Measurements from ENCODE around the gene CHMP4B. TPM values are rescaled to one million over a fixed set of nuclear protein-coding genes. Genes with fewer than 3 reads are reported as not detected.

Gene CHMP4B
- polyA plus RNA-seq = 100 to 1,000 TPM; 112 to 218 (median 173) TPM
- long read RNA-seq, donor 1, transcript CHMP4B-201 (5 exons, 1,646 nt) = major isoform, 77 of 101 reads
- long read RNA-seq, donor 1, partial matches to known transcripts = 24 of 101 reads
- long read RNA-seq, donor 1, other reads (novel, unspliced or antisense) = 0 of 101 reads
- long read RNA-seq, donor 2, transcript CHMP4B-201 (5 exons, 1,646 nt) = major isoform, 25 of 30 reads
- long read RNA-seq, donor 2, partial matches to known transcripts = 5 of 30 reads
- long read RNA-seq, donor 2, other reads (novel, unspliced or antisense) = 0 of 30 reads
- long read RNA-seq, donor 3, transcript CHMP4B-201 (5 exons, 1,646 nt) = major isoform, 34 of 54 reads
- long read RNA-seq, donor 3, partial matches to known transcripts = 20 of 54 reads
- long read RNA-seq, donor 3, other reads (novel, unspliced or antisense) = 0 of 54 reads
- long read RNA-seq, donor 4, partial matches to known transcripts = 0 of 1 reads
- long read RNA-seq, donor 4, other reads (novel, unspliced or antisense) = 0 of 1 reads
- long read RNA-seq, donor 5, transcript CHMP4B-201 (5 exons, 1,646 nt) = major isoform, 16 of 30 reads
- long read RNA-seq, donor 5, partial matches to known transcripts = 14 of 30 reads
- long read RNA-seq, donor 5, other reads (novel, unspliced or antisense) = 0 of 30 reads
- long read RNA-seq, donor 6, transcript CHMP4B-201 (5 exons, 1,646 nt) = major isoform, 45 of 51 reads
- long read RNA-seq, donor 6, partial matches to known transcripts = 6 of 51 reads
- long read RNA-seq, donor 6, other reads (novel, unspliced or antisense) = 0 of 51 reads
- long read RNA-seq, donor 7, transcript CHMP4B-201 (5 exons, 1,646 nt) = major isoform, 84 of 109 reads
- long read RNA-seq, donor 7, partial matches to known transcripts = 25 of 109 reads
- long read RNA-seq, donor 7, other reads (novel, unspliced or antisense) = 0 of 109 reads
- long read RNA-seq, donor 8, partial matches to known transcripts = 0 of 4 reads
- long read RNA-seq, donor 8, other reads (novel, unspliced or antisense) = 0 of 4 reads
- long read RNA-seq, donor 9, transcript CHMP4B-201 (5 exons, 1,646 nt) = major isoform, 13 of 19 reads
- long read RNA-seq, donor 9, partial matches to known transcripts = 6 of 19 reads
- long read RNA-seq, donor 9, other reads (novel, unspliced or antisense) = 0 of 19 reads
- long read RNA-seq, donor 10, transcript CHMP4B-201 (5 exons, 1,646 nt) = major isoform, 64 of 134 reads
- long read RNA-seq, donor 10, partial matches to known transcripts = 70 of 134 reads
- long read RNA-seq, donor 10, other reads (novel, unspliced or antisense) = 0 of 134 reads

GRCh38 chr20:33810885-33811775, at the start of gene CHMP4B:
TSS of gene CHMP4B (plus strand) at chr20:33811348. CDS start at chr20:33811469, 121 bp downstream.
- FAIRE-seq = no peak
- 0 to 1% (median 0%) methylated on average over 65 to 71 of the region's 71 CpGs for WGBS, 3 donors
- DNase-seq = peak; percentile 99 to 100
- Histone ChIP-seq H3K36me3 (ENCODE audit: control insufficient read depth in 3 of 3, insufficient read depth in 2 of 3, low read depth in 1 of 3, low read length in 3 of 3) (peaks cover 0 to 2% (median 0%) of the 10 kb centered on the region in 3 donors), H3K4me3 (ENCODE audit: low read depth in 1 of 3, low read length in 3 of 3) (peak within 1 kb of the TSS; percentile 66 to 87 (median 82)), H3K9me3 (ENCODE audit: control insufficient read depth in 2 of 2, insufficient read depth in 1 of 2, low read depth in 1 of 2, low read length in 1 of 2) (no peaks in the 10 kb centered on the region), H3K27ac (ENCODE audit: low read depth in 1 of 3, low read length in 2 of 3) (peak within 1 kb of the TSS; percentile 90 to 100 (median 92)), H3K4me1 (ENCODE audit: control insufficient read depth in 3 of 3, insufficient read depth in 2 of 3, low read depth in 1 of 3, low read length in 2 of 3) (peaks cover 8 to 34% (median 13%) of the 10 kb centered on the region in 3 donors), H3K27me3 (ENCODE audit: control insufficient read depth in 3 of 3, insufficient read depth in 3 of 3, low read length in 3 of 3) (no peaks in the 10 kb centered on the region)

- Histone ChIP-seq H3K27ac (ENCODE audit: low read depth in 1 of 3, low read length in 2 of 3) (no peak overlapping the region), H3K9me3 (ENCODE audit: control insufficient read depth in 2 of 2, insufficient read depth in 1 of 2, low read depth in 1 of 2, low read length in 1 of 2) (peaks cover 0 to 10% of the 10 kb centered on the region in 2 donors), H3K27me3 (ENCODE audit: control insufficient read depth in 3 of 3, insufficient read depth in 3 of 3, low read length in 3 of 3) (no peaks in the 10 kb centered on the region), H3K4me3 (ENCODE audit: low read depth in 1 of 3, low read length in 3 of 3) (no peak overlapping the region), H3K36me3 (ENCODE audit: control insufficient read depth in 3 of 3, insufficient read depth in 2 of 3, low read depth in 1 of 3, low read length in 3 of 3) (peaks cover 0 to 36% (median 3%) of the 10 kb centered on the region in 3 donors), H3K4me1 (ENCODE audit: control insufficient read depth in 3 of 3, insufficient read depth in 2 of 3, low read depth in 1 of 3, low read length in 2 of 3) (no peaks in the 10 kb centered on the region)
- no peak for DNase-seq
- WGBS, 3 donors = 92 to 95% (median 93%) methylated on average over 13 of the region's 13 CpGs
- FAIRE-seq = no peak
These were observed 49.4 kb upstream of the CHMP4B start for GRCh38 chr20:33761698-33762250.

GRCh38 chr20:33765099-33765498, 46.0 kb upstream of the CHMP4B start:
- Histone ChIP-seq H3K36me3 (ENCODE audit: control insufficient read depth in 3 of 3, insufficient read depth in 2 of 3, low read depth in 1 of 3, low read length in 3 of 3) (peaks cover 2 to 28% (median 3%) of the 10 kb centered on the region in 3 donors), H3K4me3 (ENCODE audit: low read depth in 1 of 3, low read length in 3 of 3) (no peak overlapping the region), H3K27ac (ENCODE audit: low read depth in 1 of 3, low read length in 2 of 3) (no peak overlapping the region), H3K27me3 (ENCODE audit: control insufficient read depth in 3 of 3, insufficient read depth in 3 of 3, low read length in 3 of 3) (no peaks in the 10 kb centered on the region), H3K9me3 (ENCODE audit: control insufficient read depth in 2 of 2, insufficient read depth in 1 of 2, low read depth in 1 of 2, low read length in 1 of 2) (no peaks in the 10 kb centered on the region), H3K4me1 (ENCODE audit: control insufficient read depth in 3 of 3, insufficient read depth in 2 of 3, low read depth in 1 of 3, low read length in 2 of 3) (no peaks in the 10 kb centered on the region)
- DNase-seq (no peak), FAIRE-seq (no peak)
- 73 to 92% (median 90%) methylated on average over 2 of the region's 2 CpGs for WGBS, 3 donors

GRCh38 chr20:33765592-33765991, 45.6 kb upstream of the CHMP4B start:
- DNase-seq (no peak), FAIRE-seq (no peak)
- no peak overlapping the region for H3K27ac ChIP-seq (ENCODE audit: low read depth in 1 of 3, low read length in 2 of 3)
- WGBS, 3 donors = 94 to 95% (median 95%) methylated on average over 5 of the region's 5 CpGs
- H3K27me3 ChIP-seq (ENCODE audit: control insufficient read depth in 3 of 3, insufficient read depth in 3 of 3, low read length in 3 of 3) = no peaks in the 10 kb centered on the region
- no peaks in the 10 kb centered on the region for H3K9me3 ChIP-seq (ENCODE audit: control insufficient read depth in 2 of 2, insufficient read depth in 1 of 2, low read depth in 1 of 2, low read length in 1 of 2)
- H3K36me3 ChIP-seq (ENCODE audit: control insufficient read depth in 3 of 3, insufficient read depth in 2 of 3, low read depth in 1 of 3, low read length in 3 of 3) = peaks cover 2 to 28% (median 3%) of the 10 kb centered on the region in 3 donors
- no peaks in the 10 kb centered on the region for H3K4me1 ChIP-seq (ENCODE audit: control insufficient read depth in 3 of 3, insufficient read depth in 2 of 3, low read depth in 1 of 3, low read length in 2 of 3)
- no peak overlapping the region for H3K4me3 ChIP-seq (ENCODE audit: low read depth in 1 of 3, low read length in 3 of 3)

GRCh38 chr20:33766686-33767085, 44.5 kb upstream of the CHMP4B start:
- no peaks in the 10 kb centered on the region for H3K4me1 ChIP-seq (ENCODE audit: control insufficient read depth in 3 of 3, insufficient read depth in 2 of 3, low read depth in 1 of 3, low read length in 2 of 3)
- no peaks in the 10 kb centered on the region for H3K27me3 ChIP-seq (ENCODE audit: control insufficient read depth in 3 of 3, insufficient read depth in 3 of 3, low read length in 3 of 3)
- H3K36me3 ChIP-seq (ENCODE audit: control insufficient read depth in 3 of 3, insufficient read depth in 2 of 3, low read depth in 1 of 3, low read length in 3 of 3) = peaks cover 2 to 23% (median 3%) of the 10 kb centered on the region in 3 donors
- H3K9me3 ChIP-seq (ENCODE audit: control insufficient read depth in 2 of 2, insufficient read depth in 1 of 2, low read depth in 1 of 2, low read length in 1 of 2) = no peaks in the 10 kb centered on the region
- H3K27ac ChIP-seq (ENCODE audit: low read depth in 1 of 3, low read length in 2 of 3) = no peak overlapping the region
- no peak overlapping the region for H3K4me3 ChIP-seq (ENCODE audit: low read depth in 1 of 3, low read length in 3 of 3)
- FAIRE-seq (no peak), DNase-seq (no peak)
- WGBS, 3 donors = 96 to 97% (median 97%) methylated on average over 8 to 9 of the region's 9 CpGs

GRCh38 chr20:33767777-33768138, 43.4 kb upstream of the CHMP4B start:
- WGBS, 3 donors = 94 to 97% (median 95%) methylated on average over 2 of the region's 2 CpGs
- Histone ChIP-seq H3K4me1 (ENCODE audit: control insufficient read depth in 3 of 3, insufficient read depth in 2 of 3, low read depth in 1 of 3, low read length in 2 of 3) (no peaks in the 10 kb centered on the region), H3K36me3 (ENCODE audit: control insufficient read depth in 3 of 3, insufficient read depth in 2 of 3, low read depth in 1 of 3, low read length in 3 of 3) (peaks cover 2 to 20% (median 3%) of the 10 kb centered on the region in 3 donors), H3K4me3 (ENCODE audit: low read depth in 1 of 3, low read length in 3 of 3) (no peak overlapping the region), H3K27me3 (ENCODE audit: control insufficient read depth in 3 of 3, insufficient read depth in 3 of 3, low read length in 3 of 3) (no peaks in the 10 kb centered on the region), H3K27ac (ENCODE audit: low read depth in 1 of 3, low read length in 2 of 3) (no peak overlapping the region), H3K9me3 (ENCODE audit: control insufficient read depth in 2 of 2, insufficient read depth in 1 of 2, low read depth in 1 of 2, low read length in 1 of 2) (no peaks in the 10 kb centered on the region)
- FAIRE-seq (no peak), DNase-seq (no peak)

GRCh38 chr20:33769043-33769442, 42.1 kb upstream of the CHMP4B start:
- DNase-seq (no peak), FAIRE-seq (no peak)
- WGBS, 3 donors = 77 to 91% (median 85%) methylated on average over 4 of the region's 4 CpGs
- no peaks in the 10 kb centered on the region for H3K27me3 ChIP-seq (ENCODE audit: control insufficient read depth in 3 of 3, insufficient read depth in 3 of 3, low read length in 3 of 3)
- H3K4me3 ChIP-seq (ENCODE audit: low read depth in 1 of 3, low read length in 3 of 3) = no peak overlapping the region
- H3K9me3 ChIP-seq (ENCODE audit: control insufficient read depth in 2 of 2, insufficient read depth in 1 of 2, low read depth in 1 of 2, low read length in 1 of 2) = no peaks in the 10 kb centered on the region
- H3K27ac ChIP-seq (ENCODE audit: low read depth in 1 of 3, low read length in 2 of 3) = no peak overlapping the region
- H3K4me1 ChIP-seq (ENCODE audit: control insufficient read depth in 3 of 3, insufficient read depth in 2 of 3, low read depth in 1 of 3, low read length in 2 of 3) = no peaks in the 10 kb centered on the region
- peaks cover 2 to 22% (median 3%) of the 10 kb centered on the region in 3 donors for H3K36me3 ChIP-seq (ENCODE audit: control insufficient read depth in 3 of 3, insufficient read depth in 2 of 3, low read depth in 1 of 3, low read length in 3 of 3)

Data from small intestine (tissue), 16 donors.